Common myeloid progenitor, CD34-positive (primary cell): Measurements from ENCODE around the gene CTU1.

Experiments used
- CTCF ChIA-PET: fragments of 350-600 bp; sonication (Branson Sonifier 250); formaldehyde crosslinking; loops from one replicate; lab custom pipeline; 2021; ENCODE audit warnings: antibody characterized with exemption; lab: Charles Lee
- POLR2A ChIA-PET: fragments of 350-600 bp; sonication (Branson Sonifier 250); formaldehyde crosslinking; loops from one replicate; lab custom pipeline; 2021; ENCODE audit warnings: antibody characterized with exemption; lab: Charles Lee
- DNase-seq, 3 donors: peaks; one replicate each; pipeline versions ENCODE4 v3.0.0 to v3.0.0-alpha.2; 2013
- H3K27ac ChIP-seq, 2 experiments: 1 replicate in 1 of 2; 2 replicates in 1 of 2; pipeline ENCODE4 v1.7.0; 2013; ENCODE audit warnings: inconsistent platforms in 2 of 2, low read length in 2 of 2, mild to moderate bottlenecking in 2 of 2, low read depth in 1 of 2, moderate library complexity in 1 of 2; ENCODE audit not compliant: severe bottlenecking in 2 of 2, insufficient read depth in 1 of 2, poor library complexity in 1 of 2
- H3K27me3 ChIP-seq, 5 experiments: replicated peaks in 2 of 5; 1 replicate in 3 of 5; 2 replicates in 2 of 5; pipeline versions ENCODE4 v1.6.1 to v1.7.0; 2013; ENCODE audit warnings: low read length in 4 of 5, mild to moderate bottlenecking in 2 of 5, moderate library complexity in 2 of 5, inconsistent platforms in 1 of 5; ENCODE audit not compliant: insufficient read depth in 5 of 5, control insufficient read depth in 4 of 5
- H3K36me3 ChIP-seq, 4 experiments: 1 replicate in 2 of 4; 2 replicates in 2 of 4; pipeline versions ENCODE4 v1.6.1 to v1.7.0; 2013; ENCODE audit warnings: low read length in 3 of 4, control low read depth in 1 of 4, mild to moderate bottlenecking in 1 of 4; ENCODE audit not compliant: control insufficient read depth in 4 of 4, insufficient read depth in 4 of 4
- H3K4me1 ChIP-seq, 4 experiments: 1 replicate in 3 of 4; 2 replicates in 1 of 4; pipeline versions ENCODE4 v1.6.1 to v1.7.1; 2013; ENCODE audit warnings: low read length in 3 of 4, mild to moderate bottlenecking in 3 of 4, control low read depth in 1 of 4, inconsistent platforms in 1 of 4, moderate library complexity in 1 of 4; ENCODE audit not compliant: control insufficient read depth in 4 of 4, insufficient read depth in 4 of 4; ENCODE audit errors: control extremely low read depth in 1 of 4
- H3K4me3 ChIP-seq, 7 experiments: 1 replicate in 4 of 7; 2 replicates in 3 of 7; pipeline versions ENCODE4 v1.5.1 to v1.7.0; 2013; ENCODE audit warnings: mild to moderate bottlenecking in 7 of 7, low read length in 6 of 7, moderate library complexity in 6 of 7, inconsistent platforms in 2 of 7, low read depth in 2 of 7, control low read depth in 1 of 7; ENCODE audit not compliant: insufficient read depth in 4 of 7, control insufficient read depth in 1 of 7; ENCODE audit errors: extremely low read depth in 1 of 7
- H3K9me3 ChIP-seq, 5 experiments: 1 replicate in 4 of 5; 2 replicates in 1 of 5; pipeline versions ENCODE4 v1.6.1 to v1.7.1; 2013; ENCODE audit warnings: low read length in 4 of 5, mild to moderate bottlenecking in 2 of 5, inconsistent platforms in 1 of 5, low read depth in 1 of 5, moderate library complexity in 1 of 5; ENCODE audit not compliant: control insufficient read depth in 4 of 5, insufficient read depth in 2 of 5; ENCODE audit errors: control extremely low read depth in 1 of 5
- WGBS: methylation state at CpG from one replicate; pipeline ENCODE4 v1.1.5; 2013; ENCODE audit not compliant: insufficient coverage; 5-methylcytosine and 5-hydroxymethylcytosine counted together

CTU1 gene

GRCh38 chr19:51122112-51122981, 14.1 kb upstream of the CTU1 start:
- ChIA-PET CTCF (interaction anchor here (0.8 to 1.0 kb wide), 2 partner anchors 10 to 34 kb away, joined by 3 read pairs; no protein-coding TSS in a partner anchor), POLR2A (interaction anchor here (0.6 kb wide), 1 partner anchor 388 kb away, joined by 4 read pairs; no protein-coding TSS in a partner anchor)
- no peak for DNase-seq
- no peaks in the 10 kb centered on the region for H3K27me3 ChIP-seq
- no peak overlapping the region for H3K27ac ChIP-seq
- peaks cover 0 to 81% (median 18%) of the 10 kb centered on the region in 4 experiments for H3K4me1 ChIP-seq
- H3K9me3 ChIP-seq = no peaks in the 10 kb centered on the region
- H3K36me3 ChIP-seq = no peaks in the 10 kb centered on the region
- WGBS = 94% methylated on average over 22 of the region's 22 CpGs
- H3K4me3 ChIP-seq = no peak overlapping the region

GRCh38 chr19:51121257-51121656, 13.0 kb upstream of the CTU1 start:
- H3K27ac ChIP-seq = no peak overlapping the region
- no peak overlapping the region for H3K4me3 ChIP-seq
- no peak for DNase-seq
- H3K27me3 ChIP-seq = no peaks in the 10 kb centered on the region
- H3K4me1 ChIP-seq = peaks cover 0 to 70% (median 12%) of the 10 kb centered on the region in 4 experiments
- ChIA-PET CTCF (interaction anchor here (0.9 kb wide), 1 partner anchor 9 kb away, joined by 3 read pairs; no protein-coding TSS in a partner anchor), POLR2A (no interaction called here)
- no peaks in the 10 kb centered on the region for H3K36me3 ChIP-seq
- 76% methylated on average over 8 of the region's 8 CpGs for WGBS
- no peaks in the 10 kb centered on the region for H3K9me3 ChIP-seq

- Histone ChIP-seq H3K4me1 (peaks cover 0 to 59% (median 12%) of the 10 kb centered on the region in 4 experiments), H3K27me3 (no peaks in the 10 kb centered on the region), H3K27ac (no peak overlapping the region), H3K36me3 (no peaks in the 10 kb centered on the region), H3K9me3 (no peaks in the 10 kb centered on the region), H3K4me3 (no peak overlapping the region)
- WGBS = 91% methylated on average over 6 of the region's 6 CpGs
- no peak for DNase-seq
- CTCF ChIA-PET = interaction anchor here (1.0 to 1.2 kb wide), 2 partner anchors 14 to 19 kb away, joined by 3 to 4 read pairs; no protein-coding TSS in a partner anchor
- POLR2A ChIA-PET = no interaction called here
Measured at GRCh38 chr19:51120160-51120559, 12.0 kb upstream of the CTU1 start.

GRCh38 chr19:51119611-51120010, 11.4 kb upstream of the CTU1 start:
- H3K4me1 ChIP-seq = peaks cover 0 to 54% (median 11%) of the 10 kb centered on the region in 4 experiments
- no peaks in the 10 kb centered on the region for H3K9me3 ChIP-seq
- POLR2A ChIA-PET = no interaction called here
- DNase-seq = no peak
- no peak overlapping the region for H3K27ac ChIP-seq
- 75% methylated on average over 6 of the region's 6 CpGs for WGBS
- CTCF ChIA-PET = interaction anchor here (1.2 kb wide), 1 partner anchor 14 kb away, joined by 4 read pairs; no protein-coding TSS in a partner anchor
- H3K27me3 ChIP-seq = no peaks in the 10 kb centered on the region
- no peak overlapping the region for H3K4me3 ChIP-seq
- no peaks in the 10 kb centered on the region for H3K36me3 ChIP-seq

GRCh38 chr19:51119101-51119500, 10.9 kb upstream of the CTU1 start:
- no peaks in the 10 kb centered on the region for H3K27me3 ChIP-seq
- no peak overlapping the region for H3K4me3 ChIP-seq
- no peak overlapping the region for H3K27ac ChIP-seq
- 100% methylated on average over 3 of the region's 4 CpGs for WGBS
- CTCF ChIA-PET = no interaction called here
- no peaks in the 10 kb centered on the region for H3K9me3 ChIP-seq
- peaks cover 2 to 50% (median 12%) of the 10 kb centered on the region in 4 experiments for H3K4me1 ChIP-seq
- POLR2A ChIA-PET = no interaction called here
- H3K36me3 ChIP-seq = no peaks in the 10 kb centered on the region
- no peak for DNase-seq

- 78% methylated on average over 4 of the region's 6 CpGs for WGBS
- Histone ChIP-seq H3K36me3 (no peaks in the 10 kb centered on the region), H3K4me3 (no peak overlapping the region), H3K4me1 (peaks cover 2 to 37% (median 9%) of the 10 kb centered on the region in 4 experiments), H3K27ac (no peak overlapping the region), H3K9me3 (no peaks in the 10 kb centered on the region), H3K27me3 (peaks cover 0 to 3% (median 0%) of the 10 kb centered on the region in 5 experiments)
- ChIA-PET POLR2A (no interaction called here), CTCF (interaction anchor here (1.0 kb wide), 1 partner anchor 40 kb away, joined by 3 read pairs; no protein-coding TSS in a partner anchor)
- no peak for DNase-seq
Measured at GRCh38 chr19:51116736-51117286, 8.6 kb upstream of the CTU1 start.
